Measurements from ENCODE around the gene HLTF. TPM values are rescaled to one million over a fixed set of nuclear protein-coding genes. Genes with fewer than 3 reads are reported as not detected.

The HLTF gene
- total and polyA plus RNA-seq, 2 donors (not counting 1 experiment from before 2014, with no cell fraction given) = 3.3 to 22.9 TPM

DNA sequence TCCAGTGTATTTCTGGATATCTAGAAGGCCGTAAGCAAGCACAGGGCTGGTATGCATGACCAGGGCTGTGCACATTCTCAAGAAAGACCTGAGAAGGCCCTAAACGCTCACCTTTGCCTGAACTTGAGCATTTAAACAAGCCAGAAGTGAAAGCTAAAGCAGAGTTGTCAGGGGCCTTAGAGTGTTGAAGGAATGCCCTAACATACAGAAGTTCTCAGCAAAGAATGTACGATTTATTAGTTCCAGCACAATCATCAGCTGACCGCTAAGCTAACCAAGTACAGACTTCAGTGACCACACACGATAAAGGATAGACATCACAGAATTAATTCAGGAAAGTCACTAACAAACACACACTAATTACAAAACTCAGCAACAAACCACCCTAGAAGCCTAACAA, 8.7 kb downstream of the HLTF start:
- Histone ChIP-seq H3K4me2 (replicated peaks; ENCODE audit: low read depth, low read length, poor library complexity, severe bottlenecking) (no peak overlapping the region), H4K20me1 (ENCODE audit: control insufficient read depth, insufficient read depth, low read length, poor library complexity, severe bottlenecking) (no peaks in the 10 kb centered on the region), H3K36me3 (replicated peaks in 1 of 2; ENCODE audit: control extremely low read depth in 1 of 2, control insufficient read depth in 1 of 2, extremely low read depth in 1 of 2, insufficient read depth in 2 of 2, low read length in 1 of 2) (peaks cover 0 to 26% of the 10 kb centered on the region in 2 experiments), H3K27me3 (replicated peaks in 1 of 4; ENCODE audit: control extremely low read depth in 1 of 4, control insufficient read depth in 3 of 4, insufficient read depth in 4 of 4, low read length in 3 of 4) (no peaks in the 10 kb centered on the region), H2AFZ (ENCODE audit: insufficient read depth, low read depth, low read length, poor library complexity, severe bottlenecking) (no peak overlapping the region), H3K4me1 (ENCODE audit: control insufficient read depth in 2 of 2, insufficient read depth in 2 of 2, low read length in 2 of 2) (no peaks in the 10 kb centered on the region), H3K27ac (ENCODE audit: low read length in 2 of 2) (no peak overlapping the region), H3K4me3 (ENCODE audit: control extremely low read depth in 1 of 5, extremely low read depth in 1 of 5, insufficient read depth in 1 of 5, low read depth in 2 of 5, low read length in 4 of 5) (no peak overlapping the region), H3K9me3 (ENCODE audit: control extremely low read depth in 1 of 3, control insufficient read depth in 2 of 3, insufficient read depth in 1 of 3, low read length in 2 of 3) (no peaks in the 10 kb centered on the region), H3K79me2 (ENCODE audit: control insufficient read depth, insufficient read depth, low read length) (peaks cover 30% of the 10 kb centered on the region), H3K9ac (ENCODE audit: low read length) (no peak overlapping the region)
- no peaks in the 10 kb centered on the region for H3K9me3 Mint-ChIP-seq (ENCODE audit: insufficient read depth)
- WGBS (ENCODE audit: insufficient coverage) = 93% methylated on average over 5 of the region's 5 CpGs
- TF ChIP-seq EZH2 (IDR thresholded peaks at IDR 0.05; ENCODE audit: borderline replicate concordance, insufficient read depth, low read depth, low read length, poor library complexity, severe bottlenecking) = no peak
- TF ChIP-seq, protein P1, sequence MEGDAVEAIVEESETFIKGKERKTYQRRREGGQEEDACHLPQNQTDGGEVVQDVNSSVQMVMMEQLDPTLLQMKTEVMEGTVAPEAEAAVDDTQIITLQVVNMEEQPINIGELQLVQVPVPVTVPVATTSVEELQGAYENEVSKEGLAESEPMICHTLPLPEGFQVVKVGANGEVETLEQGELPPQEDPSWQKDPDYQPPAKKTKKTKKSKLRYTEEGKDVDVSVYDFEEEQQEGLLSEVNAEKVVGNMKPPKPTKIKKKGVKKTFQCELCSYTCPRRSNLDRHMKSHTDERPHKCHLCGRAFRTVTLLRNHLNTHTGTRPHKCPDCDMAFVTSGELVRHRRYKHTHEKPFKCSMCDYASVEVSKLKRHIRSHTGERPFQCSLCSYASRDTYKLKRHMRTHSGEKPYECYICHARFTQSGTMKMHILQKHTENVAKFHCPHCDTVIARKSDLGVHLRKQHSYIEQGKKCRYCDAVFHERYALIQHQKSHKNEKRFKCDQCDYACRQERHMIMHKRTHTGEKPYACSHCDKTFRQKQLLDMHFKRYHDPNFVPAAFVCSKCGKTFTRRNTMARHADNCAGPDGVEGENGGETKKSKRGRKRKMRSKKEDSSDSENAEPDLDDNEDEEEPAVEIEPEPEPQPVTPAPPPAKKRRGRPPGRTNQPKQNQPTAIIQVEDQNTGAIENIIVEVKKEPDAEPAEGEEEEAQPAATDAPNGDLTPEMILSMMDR (IDR thresholded peaks at IDR 0.05) = no peak
- H3K27me3 Mint-ChIP-seq = no peaks in the 10 kb centered on the region
- H3K27ac Mint-ChIP-seq = no peak overlapping the region
- no peak for DNase-seq
- CTCF ChIA-PET = no interaction called here
- ATAC-seq (ENCODE audit: low read depth) = no peak
- intact Hi-C loops (cut with micrococcal nuclease) = no loop called here
- no peaks in the 10 kb centered on the region for H3K4me1 Mint-ChIP-seq
- no peak overlapping the region for H3K4me3 Mint-ChIP-seq
- POLR2A ChIA-PET = no interaction called here

- DNase-seq (no peak), ATAC-seq (ENCODE audit: low read depth) (no peak)
- TF ChIP-seq, protein P1 (IDR thresholded peaks at IDR 0.05) = no peak
- no peak for TF ChIP-seq EZH2 (IDR thresholded peaks at IDR 0.05; ENCODE audit: borderline replicate concordance, insufficient read depth, low read depth, low read length, poor library complexity, severe bottlenecking)
- Mint-ChIP-seq H3K4me1 (peaks cover 4% of the 10 kb centered on the region), H3K9me3 (ENCODE audit: insufficient read depth) (no peaks in the 10 kb centered on the region), H3K4me3 (no peak overlapping the region), H3K27ac (no peak overlapping the region), H3K27me3 (no peaks in the 10 kb centered on the region)
- Histone ChIP-seq H2AFZ (ENCODE audit: insufficient read depth, low read depth, low read length, poor library complexity, severe bottlenecking) (no peak overlapping the region), H3K79me2 (ENCODE audit: control insufficient read depth, insufficient read depth, low read length) (no peaks in the 10 kb centered on the region), H3K4me2 (replicated peaks; ENCODE audit: low read depth, low read length, poor library complexity, severe bottlenecking) (no peak overlapping the region), H4K20me1 (ENCODE audit: control insufficient read depth, insufficient read depth, low read length, poor library complexity, severe bottlenecking) (no peaks in the 10 kb centered on the region), H3K4me3 (ENCODE audit: control extremely low read depth in 1 of 5, extremely low read depth in 1 of 5, insufficient read depth in 1 of 5, low read depth in 2 of 5, low read length in 4 of 5) (no peak overlapping the region), H3K4me1 (ENCODE audit: control insufficient read depth in 2 of 2, insufficient read depth in 2 of 2, low read length in 2 of 2) (no peaks in the 10 kb centered on the region), H3K36me3 (replicated peaks in 1 of 2; ENCODE audit: control extremely low read depth in 1 of 2, control insufficient read depth in 1 of 2, extremely low read depth in 1 of 2, insufficient read depth in 2 of 2, low read length in 1 of 2) (peaks cover 0 to 21% of the 10 kb centered on the region in 2 experiments), H3K9ac (ENCODE audit: low read length) (no peak overlapping the region), H3K27ac (ENCODE audit: low read length in 2 of 2) (no peak overlapping the region), H3K9me3 (ENCODE audit: control extremely low read depth in 1 of 3, control insufficient read depth in 2 of 3, insufficient read depth in 1 of 3, low read length in 2 of 3) (no peaks in the 10 kb centered on the region), H3K27me3 (replicated peaks in 1 of 4; ENCODE audit: control extremely low read depth in 1 of 4, control insufficient read depth in 3 of 4, insufficient read depth in 4 of 4, low read length in 3 of 4) (no peaks in the 10 kb centered on the region)
- 98% methylated on average over 4 of the region's 8 CpGs for WGBS (ENCODE audit: insufficient coverage)
- ChIA-PET CTCF (no interaction called here), POLR2A (no interaction called here)
- intact Hi-C loops (cut with micrococcal nuclease) = no loop called here
Measured at GRCh38 chr3:149067883-149068282, 18.4 kb downstream of the HLTF start.
